ENCODE data around the gene XYLT1. TPM values are rescaled to one million over a fixed set of nuclear protein-coding genes. Genes with fewer than 3 reads are reported as not detected.

XYLT1 gene
- total RNA-seq, 1 experiment from 2014 or later = 1.7 TPM

- no peaks in the 10 kb centered on the region for H3K79me2 ChIP-seq (ENCODE audit: low read depth)
- H3K4me1 ChIP-seq (replicated peaks; ENCODE audit: insufficient read depth) = no peaks in the 10 kb centered on the region
- no peaks in the 10 kb centered on the region for H4K20me1 ChIP-seq (ENCODE audit: insufficient read depth)
- no peak overlapping the region for H3K27ac ChIP-seq
- H3K27me3 ChIP-seq (ENCODE audit: insufficient read depth, low read depth) = peaks cover 12% of the 10 kb centered on the region
- TF ChIP-seq CTCF (conservative IDR thresholded peaks at IDR 0.05) (no peak), EZH2 (IDR thresholded peaks at IDR 0.05; ENCODE audit: low read depth) (no peak)
- no peaks in the 10 kb centered on the region for H3K9me2 ChIP-seq (ENCODE audit: insufficient read depth)
- H2AFZ ChIP-seq = no peak overlapping the region
- H3K9me3 ChIP-seq (ENCODE audit: insufficient read depth, low read depth) = no peaks in the 10 kb centered on the region
- no peak overlapping the region for H3K4me2 ChIP-seq
- ChIA-PET CTCF (interaction anchor here (0.6 kb wide), 1 partner anchor 190 kb away, joined by 4 read pairs; no protein-coding TSS in a partner anchor), POLR2A (ENCODE audit: unreplicated experiment) (no interaction called here)
- no peak for DNase-seq
- H3K36me3 ChIP-seq (ENCODE audit: low read depth) = no peaks in the 10 kb centered on the region
- no TSS peak for BruUV-seq (replicated peaks)
- intact Hi-C loops (cut with micrococcal nuclease; ENCODE audit: unreplicated experiment) = no loop called here
- H3F3A ChIP-seq (ENCODE audit: insufficient read depth, low read depth) = no peaks in the 10 kb centered on the region
- no peak overlapping the region for H3K4me3 ChIP-seq
Observed at GRCh38 chr16:17404941-17405689, 65.6 kb downstream of the XYLT1 start.

- intact Hi-C loops (cut with micrococcal nuclease; ENCODE audit: unreplicated experiment) = no loop called here
- Histone ChIP-seq H3K27me3 (ENCODE audit: insufficient read depth, low read depth) (peaks cover 22% of the 10 kb centered on the region), H3K4me1 (replicated peaks; ENCODE audit: insufficient read depth) (no peaks in the 10 kb centered on the region), H3K9me3 (ENCODE audit: insufficient read depth, low read depth) (no peaks in the 10 kb centered on the region), H2AFZ (no peak overlapping the region), H3K27ac (no peak overlapping the region), H3K4me3 (no peak overlapping the region), H3K79me2 (ENCODE audit: low read depth) (no peaks in the 10 kb centered on the region), H3K4me2 (no peak overlapping the region), H3K36me3 (ENCODE audit: low read depth) (no peaks in the 10 kb centered on the region), H3K9me2 (ENCODE audit: insufficient read depth) (no peaks in the 10 kb centered on the region), H4K20me1 (ENCODE audit: insufficient read depth) (no peaks in the 10 kb centered on the region), H3F3A (ENCODE audit: insufficient read depth, low read depth) (no peaks in the 10 kb centered on the region)
- ChIA-PET POLR2A (ENCODE audit: unreplicated experiment) (no interaction called here), CTCF (no interaction called here)
- no peak for DNase-seq
- TF ChIP-seq EZH2 (IDR thresholded peaks at IDR 0.05; ENCODE audit: low read depth) (no peak), CTCF (conservative IDR thresholded peaks at IDR 0.05) (no peak)
- no TSS peak for BruUV-seq (replicated peaks)
Observed at GRCh38 chr16:17403859-17404545, 66.8 kb downstream of the XYLT1 start.

GRCh38 chr16:17403156-17403809 is 67.5 kb downstream of the XYLT1 start:
- Histone ChIP-seq H3F3A (ENCODE audit: insufficient read depth, low read depth) (no peaks in the 10 kb centered on the region), H3K27me3 (ENCODE audit: insufficient read depth, low read depth) (peaks cover 25% of the 10 kb centered on the region), H3K4me2 (no peak overlapping the region), H3K79me2 (ENCODE audit: low read depth) (no peaks in the 10 kb centered on the region), H3K27ac (no peak overlapping the region), H3K9me2 (ENCODE audit: insufficient read depth) (no peaks in the 10 kb centered on the region), H2AFZ (no peak overlapping the region), H3K36me3 (ENCODE audit: low read depth) (no peaks in the 10 kb centered on the region), H4K20me1 (ENCODE audit: insufficient read depth) (no peaks in the 10 kb centered on the region), H3K4me3 (no peak overlapping the region), H3K4me1 (replicated peaks; ENCODE audit: insufficient read depth) (no peaks in the 10 kb centered on the region), H3K9me3 (ENCODE audit: insufficient read depth, low read depth) (no peaks in the 10 kb centered on the region)
- ChIA-PET CTCF (no interaction called here), POLR2A (ENCODE audit: unreplicated experiment) (no interaction called here)
- DNase-seq = no peak
- intact Hi-C loops (cut with micrococcal nuclease; ENCODE audit: unreplicated experiment) = no loop called here
- no TSS peak for BruUV-seq (replicated peaks)
- TF ChIP-seq CTCF (conservative IDR thresholded peaks at IDR 0.05) (no peak), EZH2 (IDR thresholded peaks at IDR 0.05; ENCODE audit: low read depth) (no peak)

All from PC-9 (cell line).